C4-2B (cell line): ENCODE data around the gene DSC2.

Experiments used
- H3K27ac ChIP-seq: fragments of 450-650 bp; 2 replicates; pipeline ENCODE4 v1.5.1; 2017
- ZFX ChIP-seq: fragments of 450-650 bp; IDR thresholded peaks from 2 replicates; pipeline ENCODE4 v1.6.1; 2017
- TF ChIP-seq, protein P1 (sequence below): fragments of 450-650 bp; conservative IDR thresholded peaks from 2 replicates; pipeline ENCODE4 v1.5.1; 2017; ENCODE audit warnings: mild to moderate bottlenecking

Gene DSC2

DNA sequence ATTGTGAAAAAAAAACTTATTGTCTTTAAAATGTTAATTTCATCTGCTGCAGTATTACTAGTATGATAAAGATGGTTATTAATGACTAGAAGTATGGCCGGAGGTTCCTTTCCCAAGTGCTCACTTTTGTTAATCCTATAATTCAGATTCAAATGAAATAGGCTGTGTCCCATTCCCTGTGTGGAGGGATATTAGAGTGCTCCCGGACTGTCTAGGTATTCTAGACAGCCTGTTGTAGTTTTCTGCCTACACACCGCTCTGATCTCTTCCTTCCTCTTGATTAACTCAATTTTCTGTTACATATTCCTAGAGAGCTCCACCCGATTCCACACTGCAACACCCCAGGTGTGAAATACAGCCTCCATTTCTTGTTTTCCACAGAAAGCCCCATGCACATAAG, 44.3 kb downstream of the DSC2 start:
- TF ChIP-seq, protein P1, sequence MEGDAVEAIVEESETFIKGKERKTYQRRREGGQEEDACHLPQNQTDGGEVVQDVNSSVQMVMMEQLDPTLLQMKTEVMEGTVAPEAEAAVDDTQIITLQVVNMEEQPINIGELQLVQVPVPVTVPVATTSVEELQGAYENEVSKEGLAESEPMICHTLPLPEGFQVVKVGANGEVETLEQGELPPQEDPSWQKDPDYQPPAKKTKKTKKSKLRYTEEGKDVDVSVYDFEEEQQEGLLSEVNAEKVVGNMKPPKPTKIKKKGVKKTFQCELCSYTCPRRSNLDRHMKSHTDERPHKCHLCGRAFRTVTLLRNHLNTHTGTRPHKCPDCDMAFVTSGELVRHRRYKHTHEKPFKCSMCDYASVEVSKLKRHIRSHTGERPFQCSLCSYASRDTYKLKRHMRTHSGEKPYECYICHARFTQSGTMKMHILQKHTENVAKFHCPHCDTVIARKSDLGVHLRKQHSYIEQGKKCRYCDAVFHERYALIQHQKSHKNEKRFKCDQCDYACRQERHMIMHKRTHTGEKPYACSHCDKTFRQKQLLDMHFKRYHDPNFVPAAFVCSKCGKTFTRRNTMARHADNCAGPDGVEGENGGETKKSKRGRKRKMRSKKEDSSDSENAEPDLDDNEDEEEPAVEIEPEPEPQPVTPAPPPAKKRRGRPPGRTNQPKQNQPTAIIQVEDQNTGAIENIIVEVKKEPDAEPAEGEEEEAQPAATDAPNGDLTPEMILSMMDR, result no peak
- no peak for TF ChIP-seq ZFX
- no peak overlapping the region for H3K27ac ChIP-seq

DNA sequence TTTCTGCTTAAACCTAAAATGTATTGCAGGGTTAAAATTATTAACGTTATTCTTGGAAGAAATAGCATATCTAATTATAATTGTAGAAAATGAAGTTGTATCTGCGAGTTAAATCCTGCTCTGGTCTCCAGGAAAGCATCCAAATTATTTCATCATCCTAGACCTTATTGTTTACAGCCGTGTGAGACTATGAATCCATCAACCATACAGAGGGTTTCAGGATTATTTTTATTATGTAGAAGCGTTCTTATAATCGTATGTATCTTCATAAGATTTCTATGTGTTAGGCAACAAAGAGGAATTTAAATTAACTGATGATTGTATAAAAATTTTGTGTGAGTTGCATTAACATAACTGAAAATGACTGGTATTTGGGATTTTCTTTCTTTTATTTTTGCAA, 45.2 kb downstream of the DSC2 start:
- TF ChIP-seq, protein P1, result no peak
- no peak for TF ChIP-seq ZFX

DNA sequence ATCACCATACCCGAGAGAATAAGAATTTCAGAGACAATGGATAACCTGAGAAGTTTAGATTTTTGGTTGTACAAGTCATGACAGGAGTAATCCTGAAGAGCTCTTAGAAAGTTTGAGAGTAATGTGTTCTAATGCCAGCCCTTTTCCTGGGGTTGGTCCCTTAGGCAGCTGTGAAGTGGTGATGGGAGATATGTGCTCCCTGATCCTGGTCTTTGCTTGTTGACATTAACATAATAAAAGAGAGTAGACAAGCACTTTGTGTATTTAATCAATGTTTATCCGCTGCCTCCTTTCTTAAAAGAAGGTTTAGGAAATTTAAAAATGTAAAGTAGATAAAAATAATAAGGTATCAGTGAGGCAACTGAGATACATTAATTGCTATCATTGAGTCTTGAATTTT, 45.9 kb downstream of the DSC2 start:
- no peak overlapping the region for H3K27ac ChIP-seq
- TF ChIP-seq, protein P1, result no peak
- no peak for TF ChIP-seq ZFX

More for the DNA sequence above, 45.2 kb downstream of the DSC2 start:
- no peak overlapping the region for H3K27ac ChIP-seq

DNA sequence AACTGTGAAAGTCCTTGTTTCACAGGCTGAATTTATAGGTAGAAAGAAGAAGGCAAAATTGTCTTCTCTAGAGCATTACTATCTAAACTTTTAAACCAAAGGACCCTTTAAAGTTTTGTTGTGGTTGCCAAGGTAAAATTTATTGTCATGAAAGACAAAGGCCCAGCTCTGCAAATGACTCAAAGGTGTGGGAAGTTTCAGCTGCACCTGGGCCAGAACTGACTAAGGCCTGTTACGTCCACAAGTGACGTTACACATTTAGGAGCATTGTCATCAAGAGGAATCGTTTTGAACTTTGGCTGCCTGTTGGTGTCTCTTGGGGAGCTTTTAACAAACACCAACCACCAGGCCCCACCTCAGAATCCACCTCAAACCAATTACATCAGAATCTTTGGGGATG, 51.6 kb downstream of the DSC2 start:
- no peak overlapping the region for H3K27ac ChIP-seq
- TF ChIP-seq, protein P1, result no peak

DNA sequence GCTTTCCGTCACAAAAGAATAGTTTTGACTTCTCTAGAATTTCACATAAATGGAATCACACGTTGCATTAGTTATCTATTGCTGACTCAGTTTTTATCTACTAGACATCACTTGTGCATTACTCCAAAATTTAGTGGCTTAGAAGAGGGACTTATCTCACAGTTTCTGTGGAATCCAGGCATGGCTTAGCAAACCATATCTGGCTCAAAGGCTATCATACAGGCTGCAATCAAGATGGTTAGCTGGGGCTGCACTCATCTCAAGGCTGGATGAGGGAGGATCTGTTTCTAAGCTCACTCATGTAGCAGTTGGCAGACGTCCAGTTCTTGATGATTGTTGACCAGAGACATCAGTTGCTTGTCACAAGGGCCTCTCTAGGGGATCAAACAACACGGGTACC, 53.0 kb downstream of the DSC2 start:
- no peak overlapping the region for H3K27ac ChIP-seq
- TF ChIP-seq ZFX, result no peak
- TF ChIP-seq, protein P1, result no peak

DNA sequence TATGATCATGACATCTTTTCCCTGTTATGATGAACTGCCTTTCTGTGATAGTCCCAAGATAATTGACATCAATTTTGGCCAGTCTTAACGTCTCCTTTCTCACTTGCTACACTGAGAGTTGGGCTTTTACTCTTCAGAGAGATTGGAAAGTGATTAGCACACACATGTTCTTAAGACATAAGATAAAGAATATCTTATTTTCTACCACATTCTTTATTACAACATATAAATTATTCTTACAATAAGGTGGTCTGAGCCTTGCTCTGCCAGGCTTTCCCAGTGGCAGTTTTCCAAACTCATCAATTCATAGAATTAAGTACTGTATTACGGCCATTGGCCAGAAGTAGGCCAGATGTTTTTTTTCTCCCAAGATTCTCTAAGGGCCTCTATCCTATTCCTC, 54.0 kb downstream of the DSC2 start:
- H3K27ac ChIP-seq, result no peak overlapping the region
- TF ChIP-seq, protein P1, result no peak
- TF ChIP-seq ZFX, result no peak

DNA sequence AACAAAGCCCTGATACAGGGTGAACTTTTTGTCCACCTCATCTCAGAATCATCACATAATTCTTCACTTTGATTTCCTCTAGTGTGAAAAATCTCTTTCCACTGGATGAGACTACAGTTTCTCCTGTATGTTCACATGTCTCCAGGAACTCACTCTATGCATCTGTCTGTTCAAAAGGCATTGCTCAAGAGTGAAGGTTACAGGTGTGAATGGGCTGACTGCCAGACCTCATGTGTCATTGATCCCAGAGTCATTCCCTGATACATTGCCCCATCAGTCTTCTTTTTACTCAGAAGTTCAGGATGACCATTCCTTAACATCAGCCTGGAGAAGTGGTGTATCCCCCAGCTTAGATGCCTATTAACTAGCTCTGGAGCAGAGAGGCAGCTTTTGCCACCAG, 55.3 kb downstream of the DSC2 start:
- TF ChIP-seq ZFX, result no peak
- TF ChIP-seq, protein P1, result no peak
- H3K27ac ChIP-seq, result no peak overlapping the region

DNA sequence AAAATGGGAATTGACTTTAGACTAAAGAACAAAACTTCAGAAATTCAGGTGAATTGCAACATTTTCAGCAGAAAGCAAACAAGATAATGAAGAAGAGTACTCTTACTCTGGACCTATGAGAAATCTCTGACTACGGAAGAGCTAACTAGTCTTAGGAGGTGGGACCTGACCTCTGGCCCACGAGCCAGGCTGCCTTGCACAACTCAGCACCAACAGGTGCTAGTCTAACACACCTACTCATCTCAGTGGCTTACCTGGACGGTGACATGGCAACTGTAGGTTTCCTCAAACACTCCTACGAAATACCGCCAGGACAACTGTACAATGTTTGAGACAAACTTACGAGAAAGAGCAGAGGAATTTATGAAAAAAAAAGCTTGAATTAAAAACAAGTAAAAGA, 56.6 kb downstream of the DSC2 start:
- no peak for TF ChIP-seq ZFX
- TF ChIP-seq, protein P1, result no peak
- H3K27ac ChIP-seq, result no peak overlapping the region
